ENCODE results near the gene SERGEF.

SERGEF gene

DNA sequence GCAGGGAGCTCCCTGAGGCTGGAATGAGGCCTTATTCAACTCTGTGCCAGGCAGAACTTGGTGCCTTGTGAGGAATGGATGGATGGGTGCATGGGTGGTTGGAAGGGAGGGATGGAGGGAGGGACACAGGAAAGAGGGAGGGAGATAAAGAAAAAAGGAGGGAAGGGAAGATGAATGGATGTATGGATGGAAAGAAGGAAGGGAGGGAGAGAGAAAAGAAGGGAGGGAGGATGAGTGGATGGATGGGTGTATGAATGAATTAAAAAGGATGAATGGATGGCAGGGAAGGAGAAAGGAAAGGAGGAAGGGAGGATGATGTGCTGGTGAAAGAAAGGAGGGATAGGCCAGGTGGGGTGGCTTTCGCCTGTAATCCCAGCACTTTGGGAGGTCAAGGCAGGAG is 243.6 kb downstream of the SERGEF start:
- no peak for TF ChIP-seq EZH2 (optimal IDR thresholded peaks at IDR 0.05; ENCODE audit: low read depth, low read length)
- TF ChIP-seq, protein P1, sequence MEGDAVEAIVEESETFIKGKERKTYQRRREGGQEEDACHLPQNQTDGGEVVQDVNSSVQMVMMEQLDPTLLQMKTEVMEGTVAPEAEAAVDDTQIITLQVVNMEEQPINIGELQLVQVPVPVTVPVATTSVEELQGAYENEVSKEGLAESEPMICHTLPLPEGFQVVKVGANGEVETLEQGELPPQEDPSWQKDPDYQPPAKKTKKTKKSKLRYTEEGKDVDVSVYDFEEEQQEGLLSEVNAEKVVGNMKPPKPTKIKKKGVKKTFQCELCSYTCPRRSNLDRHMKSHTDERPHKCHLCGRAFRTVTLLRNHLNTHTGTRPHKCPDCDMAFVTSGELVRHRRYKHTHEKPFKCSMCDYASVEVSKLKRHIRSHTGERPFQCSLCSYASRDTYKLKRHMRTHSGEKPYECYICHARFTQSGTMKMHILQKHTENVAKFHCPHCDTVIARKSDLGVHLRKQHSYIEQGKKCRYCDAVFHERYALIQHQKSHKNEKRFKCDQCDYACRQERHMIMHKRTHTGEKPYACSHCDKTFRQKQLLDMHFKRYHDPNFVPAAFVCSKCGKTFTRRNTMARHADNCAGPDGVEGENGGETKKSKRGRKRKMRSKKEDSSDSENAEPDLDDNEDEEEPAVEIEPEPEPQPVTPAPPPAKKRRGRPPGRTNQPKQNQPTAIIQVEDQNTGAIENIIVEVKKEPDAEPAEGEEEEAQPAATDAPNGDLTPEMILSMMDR (IDR thresholded peaks at IDR 0.05; ENCODE audit: low read length) = no peak
- TF ChIP-seq EZH2phosphoT487 (IDR thresholded peaks at IDR 0.05; ENCODE audit: low read length) = no peak
- no peaks in the 10 kb centered on the region for H3K9me3 ChIP-seq (replicated peaks; ENCODE audit: insufficient read depth, low read length)
- H4K20me1 ChIP-seq (ENCODE audit: insufficient read depth, low read length) = no peaks in the 10 kb centered on the region
- peaks cover 3% of the 10 kb centered on the region; the same call in 1 of the 2 replicates for H3K27me3 ChIP-seq (replicated peaks; ENCODE audit: insufficient read depth, low read length)
- H3K79me2 ChIP-seq (ENCODE audit: low read length) = no peaks in the 10 kb centered on the region
- no peak for DNase-seq
- H3K4me1 ChIP-seq (ENCODE audit: low read length) = no peaks in the 10 kb centered on the region
- H3K4me3 ChIP-seq (ENCODE audit: low read length) = no peak overlapping the region
- H3K27ac ChIP-seq (ENCODE audit: low read length) = no peak overlapping the region
- H3K9ac ChIP-seq (ENCODE audit: low read length) = no peak overlapping the region
- no peaks in the 10 kb centered on the region for H3K36me3 ChIP-seq (replicated peaks; ENCODE audit: insufficient read depth, low read length)
- no peak overlapping the region for H2AFZ ChIP-seq (ENCODE audit: low read length)
- H3K4me2 ChIP-seq (ENCODE audit: low read depth, low read length) = no peak overlapping the region
- H3F3A ChIP-seq (ENCODE audit: insufficient read depth, low read length) = no peaks in the 10 kb centered on the region
- H3K9me2 ChIP-seq (replicated peaks; ENCODE audit: insufficient read depth, low read length) = no peaks in the 10 kb centered on the region

DNA sequence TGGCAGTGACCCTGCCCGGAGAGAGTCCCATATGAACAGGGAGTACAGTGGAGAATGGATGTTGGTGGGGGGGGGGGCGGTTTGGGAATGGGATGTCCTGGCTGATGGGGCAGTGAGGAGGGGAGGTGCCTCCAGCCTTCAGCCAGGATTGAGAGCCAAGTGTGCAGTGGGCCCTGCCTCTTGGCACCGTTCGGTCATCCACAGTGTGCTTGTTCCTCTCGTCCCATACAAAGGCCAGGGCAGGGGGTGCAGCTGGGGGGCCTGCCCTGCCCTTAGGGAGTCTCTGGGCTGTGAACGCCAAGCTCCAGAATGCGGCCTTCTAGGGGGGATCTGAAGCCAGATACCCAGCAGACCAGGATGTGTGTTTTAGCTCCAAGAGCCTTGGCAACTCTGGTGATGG is 244.3 kb downstream of the SERGEF start:
- no peak overlapping the region for H2AFZ ChIP-seq (ENCODE audit: low read length)
- peaks cover 3% of the 10 kb centered on the region; the same call in 1 of the 2 replicates for H3K27me3 ChIP-seq (replicated peaks; ENCODE audit: insufficient read depth, low read length)
- H3K27ac ChIP-seq (ENCODE audit: low read length) = no peak overlapping the region
- H3K9me2 ChIP-seq (replicated peaks; ENCODE audit: insufficient read depth, low read length) = no peaks in the 10 kb centered on the region
- H3K4me3 ChIP-seq (ENCODE audit: low read length) = no peak overlapping the region
- no peaks in the 10 kb centered on the region for H3K9me3 ChIP-seq (replicated peaks; ENCODE audit: insufficient read depth, low read length)
- no peaks in the 10 kb centered on the region for H3K4me1 ChIP-seq (ENCODE audit: low read length)
- TF ChIP-seq EZH2phosphoT487 (IDR thresholded peaks at IDR 0.05; ENCODE audit: low read length) (no peak), EZH2 (optimal IDR thresholded peaks at IDR 0.05; ENCODE audit: low read depth, low read length) (no peak)
- TF ChIP-seq, protein P1 (IDR thresholded peaks at IDR 0.05; ENCODE audit: low read length) = no peak
- DNase-seq = no peak
- no peaks in the 10 kb centered on the region for H4K20me1 ChIP-seq (ENCODE audit: insufficient read depth, low read length)
- no peak overlapping the region for H3K4me2 ChIP-seq (ENCODE audit: low read depth, low read length)
- H3K79me2 ChIP-seq (ENCODE audit: low read length) = no peaks in the 10 kb centered on the region
- H3K36me3 ChIP-seq (replicated peaks; ENCODE audit: insufficient read depth, low read length) = no peaks in the 10 kb centered on the region
- H3F3A ChIP-seq (ENCODE audit: insufficient read depth, low read length) = no peaks in the 10 kb centered on the region
- H3K9ac ChIP-seq (ENCODE audit: low read length) = no peak overlapping the region

DNA sequence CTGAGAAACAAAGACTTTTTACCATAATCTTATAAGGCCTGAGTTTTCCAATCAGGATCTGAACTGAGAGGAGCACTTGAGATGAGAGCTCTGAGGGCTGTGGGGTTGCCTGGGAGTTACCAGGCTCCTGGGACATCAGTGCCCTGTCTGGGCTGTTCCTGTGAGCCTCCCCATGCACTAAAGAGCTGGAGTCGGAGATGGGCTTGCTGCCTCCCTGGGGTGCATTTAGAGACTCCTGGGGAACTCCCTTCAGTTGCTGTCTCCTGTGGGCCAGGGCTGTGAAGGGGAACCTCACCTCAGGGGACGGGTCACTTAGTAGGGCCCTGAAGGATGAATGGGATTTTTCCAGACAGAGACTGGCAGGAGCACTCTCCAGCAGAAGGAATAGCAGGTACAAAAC is 244.9 kb downstream of the SERGEF start:
- Histone ChIP-seq H4K20me1 (ENCODE audit: insufficient read depth, low read length) (no peaks in the 10 kb centered on the region), H2AFZ (ENCODE audit: low read length) (no peak overlapping the region), H3K9ac (ENCODE audit: low read length) (no peak overlapping the region), H3K27me3 (replicated peaks; ENCODE audit: insufficient read depth, low read length) (peaks cover 3% of the 10 kb centered on the region; the same call in 1 of the 2 replicates), H3K9me3 (replicated peaks; ENCODE audit: insufficient read depth, low read length) (no peaks in the 10 kb centered on the region), H3K4me2 (ENCODE audit: low read depth, low read length) (no peak overlapping the region), H3K4me3 (ENCODE audit: low read length) (no peak overlapping the region), H3K79me2 (ENCODE audit: low read length) (no peaks in the 10 kb centered on the region), H3F3A (ENCODE audit: insufficient read depth, low read length) (no peaks in the 10 kb centered on the region), H3K36me3 (replicated peaks; ENCODE audit: insufficient read depth, low read length) (no peaks in the 10 kb centered on the region), H3K27ac (ENCODE audit: low read length) (no peak overlapping the region), H3K4me1 (ENCODE audit: low read length) (no peaks in the 10 kb centered on the region), H3K9me2 (replicated peaks; ENCODE audit: insufficient read depth, low read length) (no peaks in the 10 kb centered on the region)
- no peak for TF ChIP-seq EZH2 (optimal IDR thresholded peaks at IDR 0.05; ENCODE audit: low read depth, low read length)
- no peak for TF ChIP-seq EZH2phosphoT487 (IDR thresholded peaks at IDR 0.05; ENCODE audit: low read length)
- TF ChIP-seq, protein P1 (IDR thresholded peaks at IDR 0.05; ENCODE audit: low read length) = no peak
- DNase-seq = no peak
